Small intestine (tissue), 7 donors: ENCODE measurements around the gene ST6GALNAC6. TPM values are rescaled to one million over a fixed set of nuclear protein-coding genes. Genes with fewer than 3 reads are reported as not detected.
A peak's percentile ranks its signal among the peaks of the same experiment; 100 is the strongest.

Experiments
- DNase-seq, 2 donors: peaks; one replicate each; pipeline versions ENCODE4 v3.0.0 to v3.0.0-alpha.2; 2013
- FAIRE-seq: peaks from 2 replicates; lab custom pipeline; 2012; peaks lifted over from hg19 to GRCh38; lab: Jason Lieb, UNC
- H3K27ac ChIP-seq, 3 donors: one replicate each; pipeline ENCODE4 v1.5.1; 2013; ENCODE audit warnings: low read length in 2 of 3, mild to moderate bottlenecking in 2 of 3, control low read depth in 1 of 3, inconsistent platforms in 1 of 3, low read depth in 1 of 3, moderate library complexity in 1 of 3
- H3K27me3 ChIP-seq, 3 donors: one replicate each; pipeline ENCODE4 v1.6.1; 2013; ENCODE audit warnings: low read length in 3 of 3, inconsistent platforms in 1 of 3; ENCODE audit not compliant: control insufficient read depth in 3 of 3, insufficient read depth in 3 of 3
- H3K36me3 ChIP-seq, 3 donors: one replicate each; pipeline ENCODE4 v1.6.1; 2013; ENCODE audit warnings: low read length in 3 of 3, inconsistent platforms in 1 of 3, low read depth in 1 of 3, mild to moderate bottlenecking in 1 of 3, moderate library complexity in 1 of 3; ENCODE audit not compliant: control insufficient read depth in 3 of 3, insufficient read depth in 2 of 3
- H3K4me1 ChIP-seq, 3 donors: one replicate each; pipeline ENCODE4 v1.6.1; 2013; ENCODE audit warnings: low read length in 2 of 3, inconsistent platforms in 1 of 3, low read depth in 1 of 3, mild to moderate bottlenecking in 1 of 3, moderate library complexity in 1 of 3; ENCODE audit not compliant: control insufficient read depth in 3 of 3, insufficient read depth in 2 of 3
- H3K4me3 ChIP-seq, 3 donors: one replicate each; pipeline ENCODE4 v1.5.1; 2013; ENCODE audit warnings: low read length in 3 of 3, control low read depth in 1 of 3, inconsistent platforms in 1 of 3, low read depth in 1 of 3, mild to moderate bottlenecking in 1 of 3, moderate library complexity in 1 of 3
- H3K9me3 ChIP-seq, 2 donors: one replicate each; pipeline ENCODE4 v1.6.1; 2013; ENCODE audit warnings: low read depth in 1 of 2, low read length in 1 of 2; ENCODE audit not compliant: control insufficient read depth in 2 of 2, insufficient read depth in 1 of 2
- WGBS, 3 donors: extraction: QIAGEN DNeasy Blood & Tissue Kit; methylation state at CpG; one replicate each; pipeline ENCODE4 v1.1.7; 2013; 5-methylcytosine and 5-hydroxymethylcytosine counted together
- polyA plus RNA-seq, 4 donors: library from polyadenylated mRNA; stranded (reverse) in 3 of 4; unstranded in 1 of 4; fragments of 200-250 nt in 3 of 4; fragments of 120-200 nt in 1 of 4; gene quantifications; one replicate each; pipeline versions ENCODE4 v1.2.1 to v1.2.3, GENCODE V29; 2013
- donor health status: healthy with polysubstance abuse.
- donor health status: control.
- donor health status: control.
- donor health status: Bipolar disorder and iron deficiency.
- donor health status: healthy.

The ST6GALNAC6 gene
- polyA plus RNA-seq, 4 donors, result 2.2 to 31.8 (median 11.8) TPM

DNA sequence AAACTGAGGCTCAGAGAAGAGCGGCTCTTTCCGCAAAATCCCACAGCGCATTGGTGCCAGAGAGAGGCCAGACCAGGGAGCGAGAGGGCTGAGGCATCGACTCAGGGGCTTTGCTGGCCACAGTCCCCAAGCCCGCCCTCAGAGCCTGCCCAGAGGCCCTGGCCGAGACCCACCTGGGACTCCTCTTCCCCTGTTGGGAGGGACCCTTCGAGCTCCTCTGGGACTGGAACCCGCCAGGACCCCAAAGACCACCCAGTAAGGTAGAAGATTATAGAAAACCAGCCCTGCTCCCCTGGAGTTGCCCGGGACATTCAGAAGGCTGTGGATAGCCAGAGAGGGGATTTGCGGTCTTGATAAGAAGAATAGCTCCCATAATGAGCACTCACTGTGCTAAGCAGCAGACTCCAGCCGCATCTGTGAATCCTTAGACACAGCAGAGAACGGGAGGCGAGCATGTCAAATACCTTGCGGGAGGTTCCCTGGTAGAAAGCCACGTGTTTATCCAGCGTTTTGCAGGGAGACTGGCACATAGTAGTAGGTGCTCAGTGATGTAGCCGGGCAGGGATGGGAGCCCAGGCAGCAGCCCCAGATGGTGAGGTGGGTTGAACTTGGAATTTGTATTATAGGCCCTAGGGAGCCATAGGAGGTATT is 21.3 kb downstream of the ST6GALNAC6 start:
- no peak for DNase-seq
- H3K27ac ChIP-seq, result no peak overlapping the region
- no peaks in the 10 kb centered on the region for H3K9me3 ChIP-seq

DNA sequence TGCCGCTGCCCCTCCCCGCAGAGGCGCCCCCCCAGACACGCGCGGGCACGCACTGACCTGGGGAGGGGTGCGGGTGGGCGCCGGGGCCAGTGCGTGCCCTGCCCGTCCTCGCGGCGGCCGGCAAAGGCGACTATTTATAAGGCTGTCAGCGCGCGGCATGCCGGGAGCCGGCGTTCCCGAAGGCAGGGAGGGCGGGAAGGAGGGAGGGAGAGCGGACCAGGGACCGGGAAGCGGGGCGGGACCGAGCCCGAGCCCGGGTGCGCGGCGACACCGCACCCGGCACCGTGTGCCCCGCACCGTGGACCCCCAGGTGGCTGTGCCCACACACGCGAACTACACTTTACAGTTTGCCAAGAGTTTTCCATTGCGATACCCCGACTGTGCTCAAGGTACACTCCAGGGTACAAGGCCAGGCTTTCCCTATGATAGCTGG is 21.8 kb downstream of the ST6GALNAC6 start, which contains the start of gene AK1:
Gene AK1, minus strand, starts transcription at position 110 of the 433 bp plus-strand sequence. CDS start 3,058 bp downstream, outside the sequence.
- WGBS, 3 donors, result 3 to 9% (median 8%) methylated on average over 33 to 44 of the region's 44 CpGs
- peak; percentile 74 to 81 for DNase-seq

More for the DNA sequence above, 21.3 kb downstream of the ST6GALNAC6 start:
- H3K36me3 ChIP-seq, result peaks cover 0 to 9% (median 0%) of the 10 kb centered on the region in 3 donors
- H3K4me1 ChIP-seq, result peaks cover 3 to 23% (median 3%) of the 10 kb centered on the region in 3 donors
- peaks cover 0 to 8% (median 0%) of the 10 kb centered on the region in 3 donors for H3K27me3 ChIP-seq
- no peak for FAIRE-seq
- H3K4me3 ChIP-seq, result peak overlapping the region in 2 of 3 donors; percentile 50 to 51
- 43 to 53% (median 52%) methylated on average over 18 of the region's 18 CpGs for WGBS, 3 donors

GRCh38 chr9:127876764-127877562 is 22.4 kb downstream of the ST6GALNAC6 start:
- H3K4me1 ChIP-seq, result peaks cover 3 to 23% (median 3%) of the 10 kb centered on the region in 3 donors
- H3K9me3 ChIP-seq, result no peaks in the 10 kb centered on the region
- FAIRE-seq, result no peak
- H3K27ac ChIP-seq, result no peak overlapping the region
- peak overlapping the region in 2 of 3 donors; percentile 50 to 51 for H3K4me3 ChIP-seq
- peaks cover 0 to 8% (median 0%) of the 10 kb centered on the region in 3 donors for H3K27me3 ChIP-seq
- WGBS, 3 donors, result 35 to 42% (median 36%) methylated on average over 19 to 26 of the region's 26 CpGs
- DNase-seq, result peak in 1 of 2 donors; percentile 12
- peaks cover 0 to 7% (median 0%) of the 10 kb centered on the region in 3 donors for H3K36me3 ChIP-seq

More for the DNA sequence above, 21.8 kb downstream of the ST6GALNAC6 start, which contains the start of gene AK1:
- Histone ChIP-seq H3K4me3 (peak within 1 kb of the TSS in 2 of 3 donors; percentile 50 to 51), H3K27ac (no peak within 1 kb of the TSS), H3K9me3 (no peaks in the 10 kb centered on the region), H3K36me3 (peaks cover 0 to 8% (median 0%) of the 10 kb centered on the region in 3 donors), H3K4me1 (peaks cover 3 to 23% (median 3%) of the 10 kb centered on the region in 3 donors), H3K27me3 (peaks cover 0 to 8% (median 0%) of the 10 kb centered on the region in 3 donors)
- FAIRE-seq, result no peak

- FAIRE-seq, result no peak
- Histone ChIP-seq H3K4me3 (no peak overlapping the region), H3K36me3 (peaks cover 0 to 14% (median 0%) of the 10 kb centered on the region in 3 donors), H3K4me1 (peaks cover 3 to 23% (median 3%) of the 10 kb centered on the region in 3 donors), H3K27me3 (peaks cover 0 to 8% (median 0%) of the 10 kb centered on the region in 3 donors), H3K27ac (no peak overlapping the region), H3K9me3 (no peaks in the 10 kb centered on the region)
- DNase-seq, result peak in 1 of 2 donors; percentile 33
- WGBS, 3 donors, result 41 to 77% (median 65%) methylated on average over 13 to 14 of the region's 14 CpGs
Observed at GRCh38 chr9:127876026-127876763, 23.2 kb downstream of the ST6GALNAC6 start.

DNA sequence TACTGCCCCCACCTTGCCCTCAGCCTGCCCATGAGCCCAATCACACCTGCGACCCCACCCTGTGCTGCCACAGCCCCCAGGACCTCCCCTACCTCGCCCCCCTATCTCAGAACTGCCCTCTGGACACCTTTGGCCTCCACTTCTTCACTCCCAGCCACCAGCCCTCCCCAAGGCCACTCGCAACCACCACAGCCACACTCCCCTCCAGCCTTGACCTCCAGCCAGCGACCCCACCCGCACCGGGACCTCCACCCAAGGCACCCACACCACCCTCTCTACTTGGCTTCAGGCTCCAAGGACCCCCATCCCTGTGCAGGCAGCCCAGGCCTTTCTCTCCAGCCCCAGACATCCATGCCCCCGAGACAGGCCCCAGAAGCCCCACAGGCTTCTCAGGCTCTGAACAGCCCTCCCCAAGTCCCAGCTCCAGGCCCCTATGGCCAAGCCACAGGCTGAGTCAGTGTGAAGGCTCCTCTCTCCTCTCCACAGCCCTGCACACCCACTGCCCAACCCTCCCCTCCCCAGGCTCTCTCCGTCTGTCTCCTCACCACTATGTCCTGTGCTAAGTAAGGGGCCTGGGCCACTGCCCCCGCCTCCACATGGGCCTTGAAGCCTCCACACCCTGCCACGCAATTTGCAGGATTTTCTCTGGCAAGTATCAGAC is 24.0 kb downstream of the ST6GALNAC6 start:
- no peak overlapping the region for H3K27ac ChIP-seq
- WGBS, 3 donors, result 80 to 92% (median 84%) methylated on average over 9 to 10 of the region's 10 CpGs
- no peak for DNase-seq
- FAIRE-seq, result no peak
- H3K27me3 ChIP-seq, result peaks cover 0 to 8% (median 0%) of the 10 kb centered on the region in 3 donors
- no peak overlapping the region for H3K4me3 ChIP-seq
- H3K36me3 ChIP-seq, result peaks cover 0 to 20% (median 0%) of the 10 kb centered on the region in 3 donors
- H3K9me3 ChIP-seq, result no peaks in the 10 kb centered on the region
- peaks cover 3 to 23% (median 3%) of the 10 kb centered on the region in 3 donors for H3K4me1 ChIP-seq

GRCh38 chr9:127874301-127875221 is 24.8 kb downstream of the ST6GALNAC6 start:
- DNase-seq (no peak), FAIRE-seq (no peak)
- Histone ChIP-seq H3K4me3 (no peak overlapping the region), H3K27ac (no peak overlapping the region), H3K27me3 (peaks cover 0 to 8% (median 0%) of the 10 kb centered on the region in 3 donors), H3K9me3 (no peaks in the 10 kb centered on the region), H3K4me1 (peaks cover 3 to 23% (median 3%) of the 10 kb centered on the region in 3 donors), H3K36me3 (peaks cover 0 to 22% (median 0%) of the 10 kb centered on the region in 3 donors)
- 84 to 85% (median 84%) methylated on average over 17 to 19 of the region's 19 CpGs for WGBS, 3 donors

DNA sequence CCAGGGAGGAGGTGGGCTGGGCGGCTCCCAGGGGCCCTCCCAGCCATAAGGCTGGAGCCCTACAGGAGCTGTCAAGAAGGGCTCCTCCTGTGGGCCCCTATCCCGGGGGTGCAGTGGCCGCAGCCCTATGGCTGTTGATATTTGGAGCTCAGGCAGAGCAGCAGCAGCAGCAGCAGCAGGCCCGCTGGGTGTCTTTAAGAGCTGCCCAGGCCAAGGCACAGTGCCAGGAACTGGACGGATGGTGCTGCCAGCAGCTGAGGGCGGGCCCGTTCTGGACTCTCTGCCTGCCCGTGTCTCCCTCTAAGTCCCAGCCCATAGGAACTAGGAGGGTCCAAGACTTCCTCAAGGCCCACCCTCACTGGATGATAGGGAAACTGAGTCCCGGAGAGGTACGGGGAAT is 25.5 kb downstream of the ST6GALNAC6 start:
- H3K4me1 ChIP-seq, result peaks cover 3 to 23% (median 3%) of the 10 kb centered on the region in 3 donors
- peaks cover 0 to 8% (median 0%) of the 10 kb centered on the region in 3 donors for H3K27me3 ChIP-seq
- DNase-seq, result no peak
- no peaks in the 10 kb centered on the region for H3K9me3 ChIP-seq
- H3K36me3 ChIP-seq, result peaks cover 0 to 27% (median 0%) of the 10 kb centered on the region in 3 donors
- FAIRE-seq, result no peak
- no peak overlapping the region for H3K27ac ChIP-seq
- no peak overlapping the region for H3K4me3 ChIP-seq
- WGBS, 3 donors, result 67 to 78% (median 78%) methylated on average over 10 of the region's 10 CpGs
